Kidney tubule cell (primary cell): Measurements from ENCODE around the gene ZER1.
"Not testable (repeated sequence)": the region's sequence is repeated elsewhere in the genome, so short reads cannot be mapped to it uniquely, and the experiment has no call there.

ENCODE experiments used
- DNase-seq: peaks from one replicate; pipeline ENCODE4 v3.0.0-alpha.2; 2018; ENCODE audit warnings: low spot score

Gene ZER1

GRCh38 chr9:128771745-128772519 lies at the start of gene ZER1:
Gene ZER1, minus strand, starts transcription at chr9:128771927. Its CDS starts 16,362 bp downstream, at chr9:128755565.
- DNase-seq, result peak; percentile 91

GRCh38 chr9:128820665-128821583 lies 49.2 kb upstream of the ZER1 start:
- DNase-seq, result no peak

GRCh38 chr9:128819716-128820664 lies 48.3 kb upstream of the ZER1 start:
- no peak for DNase-seq

GRCh38 chr9:128818839-128819715 lies 47.4 kb upstream of the ZER1 start:
- peak; percentile 48 for DNase-seq

- DNase-seq, result peak; percentile 97
These were observed 46.5 kb upstream of the ZER1 start, which contains the start of gene ENDOG for GRCh38 chr9:128818099-128818838. Gene ENDOG, plus strand, starts transcription at chr9:128818500. Its CDS starts 185 bp downstream, at chr9:128818685.

- no peak for DNase-seq
These were observed 39.1 kb upstream of the ZER1 start for GRCh38 chr9:128810873-128811272.

- no peak for DNase-seq
These were observed 38.1 kb upstream of the ZER1 start for GRCh38 chr9:128809831-128810230.

- DNase-seq, result no peak
These were observed 37.4 kb upstream of the ZER1 start for GRCh38 chr9:128809036-128809599.

GRCh38 chr9:128808543-128808942 lies 36.8 kb upstream of the ZER1 start:
- DNase-seq, result no peak

- DNase-seq, result no peak
These were observed 36.1 kb upstream of the ZER1 start for GRCh38 chr9:128807827-128808226.

- no peak for DNase-seq
These were observed 33.9 kb upstream of the ZER1 start for GRCh38 chr9:128805661-128806060.

GRCh38 chr9:128802482-128802881 lies 30.8 kb upstream of the ZER1 start:
- DNase-seq, result no peak

- DNase-seq, result no peak
These were observed 28.3 kb upstream of the ZER1 start for GRCh38 chr9:128800061-128800460.

GRCh38 chr9:128798896-128799295 lies 27.2 kb upstream of the ZER1 start:
- DNase-seq, result no peak

- DNase-seq, result not testable (repeated sequence)
These were observed 23.2 kb upstream of the ZER1 start for GRCh38 chr9:128794961-128795360.

GRCh38 chr9:128792978-128793686 lies 21.4 kb upstream of the ZER1 start:
- no peak for DNase-seq

GRCh38 chr9:128792134-128792533 lies 20.4 kb upstream of the ZER1 start:
- DNase-seq, result no peak

GRCh38 chr9:128790536-128790935 lies 18.8 kb upstream of the ZER1 start:
- no peak for DNase-seq

- no peak for DNase-seq
These were observed 16.7 kb upstream of the ZER1 start for GRCh38 chr9:128788445-128788844.
